Measurements from ENCODE around the gene C11orf86.
"Not testable (repeated sequence)": the region's sequence is repeated elsewhere in the genome, so short reads cannot be mapped to it uniquely, and the experiment has no call there.

The C11orf86 gene

DNA sequence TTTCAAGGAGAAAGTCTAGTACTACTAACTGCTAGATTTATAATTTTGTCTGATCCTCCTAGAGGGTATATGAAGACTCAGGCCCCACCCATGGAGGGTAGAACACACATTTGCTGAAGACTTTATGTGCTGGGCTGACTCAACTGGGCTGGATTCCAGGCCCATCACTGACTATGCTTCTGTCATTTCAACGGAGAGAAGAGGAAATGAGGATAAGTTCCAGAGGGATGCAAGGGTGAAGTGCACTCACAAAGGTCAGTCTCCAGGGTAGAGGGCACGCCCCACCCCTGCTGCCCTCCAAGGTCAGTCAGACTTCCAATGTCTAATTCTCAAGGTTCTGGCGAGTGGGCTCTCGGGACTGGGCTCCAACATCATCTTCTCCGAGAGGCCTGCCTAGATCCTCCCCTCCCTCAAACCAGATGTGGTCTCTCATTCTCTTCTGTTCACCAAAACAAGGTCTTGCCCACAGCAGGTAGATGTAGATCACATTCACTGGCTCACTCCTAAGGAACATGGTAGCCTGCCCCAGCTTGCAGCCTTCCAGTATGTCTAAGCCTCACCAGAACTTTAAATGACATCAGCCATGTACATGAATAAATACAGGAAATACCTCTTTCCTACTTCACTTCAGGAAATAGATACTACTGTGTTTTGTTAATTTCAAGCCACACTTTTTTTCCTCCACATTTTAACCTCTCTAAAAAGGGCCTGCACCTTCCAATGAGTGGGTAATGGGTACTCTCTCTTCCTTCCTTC is 7.3 kb upstream of the C11orf86 start:
- peak; percentile 93 for DNase-seq

DNA sequence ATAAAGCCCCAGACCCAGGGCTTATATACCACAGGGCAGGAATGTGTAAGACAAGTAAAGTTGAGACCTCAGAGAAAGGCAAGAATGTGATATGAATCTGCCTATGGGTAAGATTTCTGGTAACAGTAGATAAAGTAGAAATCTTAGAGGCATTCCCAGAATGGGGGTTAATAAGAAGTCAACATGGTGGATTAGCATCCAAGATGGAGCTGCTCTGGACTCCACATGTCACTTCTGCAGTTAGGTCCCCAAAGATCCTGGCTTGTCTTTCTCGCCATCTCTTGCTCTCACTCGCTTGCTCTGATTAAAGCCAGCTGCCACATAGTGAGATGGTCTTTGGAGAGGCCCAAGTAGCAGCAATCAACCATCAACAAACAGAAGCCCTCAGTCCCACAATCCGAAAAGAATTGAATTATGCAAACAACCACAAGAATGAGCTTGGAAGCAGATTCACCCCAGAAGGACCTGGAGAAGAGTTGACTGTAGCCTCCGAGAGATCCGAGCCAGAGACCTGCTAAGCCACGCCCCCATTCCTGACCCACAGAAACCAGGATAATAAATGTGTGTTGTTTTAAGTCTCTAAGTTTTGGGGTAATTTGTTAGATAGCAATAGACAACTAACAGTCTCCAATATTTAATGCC is 5.4 kb upstream of the C11orf86 start:
- DNase-seq, result peak; percentile 96

DNA sequence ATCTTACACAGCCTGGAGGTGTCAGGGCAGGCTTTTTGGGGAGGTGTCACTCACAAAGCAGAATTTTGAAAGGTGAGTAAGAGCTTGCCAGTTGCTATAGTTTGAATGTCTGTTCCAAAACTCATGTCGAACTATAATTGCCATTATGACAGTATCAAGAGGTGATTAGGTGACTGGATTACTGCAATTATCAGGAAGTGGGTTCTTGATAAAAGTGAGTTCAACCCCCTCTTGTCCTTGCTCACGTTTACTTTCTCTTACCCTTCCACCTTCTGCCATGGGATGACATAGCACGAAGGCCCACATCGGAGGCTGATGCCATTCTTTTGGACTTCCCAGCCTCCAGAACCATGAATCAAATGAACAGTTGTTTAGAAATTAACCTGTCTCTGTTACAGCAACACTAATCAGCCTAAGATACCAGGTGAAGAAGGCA is 4.7 kb upstream of the C11orf86 start:
- DNase-seq, result no peak

DNA sequence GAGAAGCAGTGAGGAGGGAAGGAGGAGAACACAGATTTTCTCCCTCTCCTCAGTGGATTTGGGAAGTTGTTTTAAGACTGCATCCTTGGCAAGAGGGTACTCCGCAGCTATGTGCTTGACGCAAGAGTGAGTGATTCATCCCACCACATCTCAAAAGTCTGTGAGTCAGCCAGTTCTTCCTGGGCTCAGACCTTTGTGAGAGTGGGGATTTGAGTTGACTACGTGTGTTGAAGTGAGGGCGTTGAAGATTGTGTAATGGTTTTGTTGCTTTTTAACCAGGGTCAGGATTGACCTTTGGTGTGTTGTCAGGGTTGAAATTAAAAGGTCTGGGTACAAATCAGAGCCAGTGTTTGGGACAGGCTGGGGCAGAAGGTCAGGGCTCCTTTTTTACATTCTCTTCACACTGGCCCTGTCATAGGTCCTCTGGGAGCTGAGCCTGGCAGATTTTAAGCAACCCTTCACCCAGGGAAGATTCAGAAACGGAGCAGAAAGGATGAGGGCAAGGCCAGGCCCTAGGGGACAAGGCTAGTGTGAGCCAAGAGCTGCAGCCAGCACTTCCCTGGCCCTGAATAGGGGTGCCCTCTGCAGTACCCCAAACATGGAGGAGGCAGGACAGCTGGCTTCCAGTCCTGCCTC is 4.2 kb upstream of the C11orf86 start:
- peak; percentile 100 for DNase-seq

DNA sequence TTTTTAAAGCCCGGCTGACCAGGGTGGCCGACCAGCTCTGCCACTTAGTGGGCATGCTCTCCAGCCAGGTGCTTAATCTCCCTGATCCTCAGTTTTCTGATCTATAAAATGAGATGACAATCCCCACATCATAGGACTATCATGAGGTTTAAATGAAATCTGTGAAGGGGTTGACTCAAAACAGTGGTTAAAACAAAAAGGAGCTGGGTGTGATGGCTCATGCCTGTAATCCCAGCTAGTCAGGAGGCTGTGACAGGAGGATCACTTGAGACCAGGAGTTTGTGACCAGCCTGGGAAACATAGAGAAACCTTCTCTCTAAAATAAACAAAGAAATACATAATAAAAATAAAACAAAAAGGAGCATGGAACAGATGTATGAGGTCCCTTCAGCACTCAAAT is 3.6 kb upstream of the C11orf86 start:
- peak; percentile 27 for DNase-seq

DNA sequence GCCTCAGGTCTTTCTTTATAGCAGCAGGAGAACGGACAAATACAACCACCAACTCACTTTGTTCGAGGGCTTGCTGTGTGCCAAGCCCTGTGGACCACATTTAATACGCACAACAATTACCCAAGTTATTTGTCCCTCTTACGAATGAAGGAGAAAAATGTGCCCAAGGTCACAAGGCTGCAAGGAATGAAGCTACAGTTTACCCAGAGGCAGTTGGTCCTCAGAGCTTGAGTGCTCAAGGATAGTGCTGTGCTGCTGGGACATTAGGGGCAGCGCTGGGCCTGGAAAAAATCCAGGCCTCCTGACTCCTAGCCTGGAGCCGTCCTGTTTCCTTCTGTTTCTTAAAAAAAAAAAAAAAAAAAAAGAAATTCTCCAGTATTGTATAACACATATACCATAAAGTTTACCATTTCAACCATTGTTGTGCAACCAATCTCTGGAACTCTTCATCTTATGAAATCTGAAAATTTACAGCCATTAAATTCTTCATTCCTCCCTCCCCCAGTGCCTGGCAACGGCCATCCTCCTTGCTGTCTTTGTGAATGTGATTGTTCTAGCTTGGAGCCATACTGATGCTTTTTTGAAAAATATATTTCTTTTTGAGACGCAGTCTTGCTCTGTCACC is 1.0 kb upstream of the C11orf86 start:
- peak; percentile 90 for DNase-seq

DNA sequence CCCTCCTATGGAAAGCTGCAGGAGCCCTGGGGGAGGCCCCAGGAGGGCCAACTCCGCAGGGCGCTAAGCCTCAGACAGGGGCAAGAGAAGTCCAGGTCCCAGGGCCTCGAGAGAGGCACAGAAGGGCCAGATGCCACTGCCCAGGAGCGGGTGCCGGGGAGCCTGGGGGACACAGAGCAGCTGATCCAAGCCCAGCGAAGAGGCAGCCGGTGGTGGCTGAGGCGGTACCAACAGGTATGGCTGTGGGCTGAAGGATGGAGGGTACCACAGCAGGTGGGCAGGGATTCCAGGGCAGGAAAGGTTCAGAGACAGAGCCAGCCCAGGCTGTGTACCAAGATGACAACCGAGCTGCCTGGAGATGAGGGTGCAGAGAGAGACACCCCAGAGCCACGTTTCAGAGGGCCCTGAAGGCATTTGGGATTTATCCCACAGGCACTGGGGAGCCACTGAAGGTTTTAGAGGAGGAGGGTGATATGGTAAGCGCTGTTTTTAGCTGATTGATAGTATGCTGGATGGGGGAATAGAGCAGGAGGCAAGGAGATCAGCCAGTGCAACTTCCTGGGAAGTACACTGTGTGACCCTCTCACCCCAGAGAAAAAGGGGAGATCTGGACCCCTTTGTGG is 412 bp downstream of the C11orf86 start:
- no peak for DNase-seq

DNA sequence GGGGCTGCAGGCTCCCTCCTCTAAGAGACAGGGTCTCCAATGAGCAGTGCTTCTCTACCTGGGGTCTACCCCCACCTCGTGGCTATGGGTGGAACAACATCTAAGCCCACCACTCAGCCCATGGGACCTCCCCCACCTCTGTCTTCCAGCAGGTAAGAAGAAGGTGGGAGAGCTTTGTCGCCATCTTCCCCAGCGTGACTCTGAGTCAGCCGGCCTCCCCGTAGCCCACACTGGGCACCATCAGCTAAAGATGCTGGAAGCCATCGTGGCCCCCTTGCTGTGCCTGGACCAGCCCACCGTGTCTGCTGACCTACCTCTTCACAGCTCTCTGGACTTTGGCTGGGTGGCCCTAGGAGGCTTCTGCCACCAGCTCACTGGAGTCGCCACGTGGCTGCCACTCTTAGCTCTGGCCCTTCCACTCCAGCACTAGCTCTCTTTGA is 944 bp downstream of the C11orf86 start:
- peak; percentile 31 for DNase-seq

DNA sequence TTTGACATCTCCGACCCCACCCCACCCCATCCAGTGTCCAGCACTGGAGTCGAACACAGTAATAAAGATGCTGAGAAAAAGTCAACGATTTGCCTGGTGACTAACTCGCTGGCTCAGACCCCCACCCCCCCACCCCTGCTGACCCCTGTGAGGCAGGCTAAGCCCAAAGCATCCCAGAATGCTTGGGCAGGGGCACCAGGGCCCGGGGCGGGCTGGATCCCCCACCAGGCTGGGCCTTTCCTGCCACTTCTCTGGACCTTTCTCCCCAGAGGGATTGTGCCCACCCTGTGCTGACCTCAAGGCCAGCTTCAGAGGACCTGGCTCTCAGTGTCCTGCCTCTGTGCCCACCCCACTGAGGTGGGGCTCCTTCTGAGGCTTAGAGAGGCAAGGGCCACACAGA is 1.8 kb downstream of the C11orf86 start:
- no peak for DNase-seq

DNA sequence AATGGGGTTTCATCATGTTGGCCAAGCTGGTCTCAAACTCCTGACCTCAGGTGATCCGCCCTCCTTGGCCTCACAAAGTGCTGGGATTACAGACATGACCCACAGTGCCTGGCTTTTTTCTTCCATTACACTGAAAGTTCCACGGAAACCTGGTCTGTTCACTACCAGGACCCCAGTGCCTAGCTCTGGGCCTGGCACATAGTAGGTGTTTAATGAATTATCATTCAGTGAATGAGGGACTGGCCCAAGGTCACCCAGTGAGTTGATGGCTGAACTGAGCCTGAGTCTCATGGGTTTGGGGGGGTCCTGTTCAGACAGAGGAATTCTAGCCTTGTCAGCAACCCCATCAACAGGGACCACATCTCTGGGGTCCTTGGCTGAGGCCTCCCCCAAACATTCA is 3.1 kb downstream of the C11orf86 start:
- DNase-seq, result no peak

DNA sequence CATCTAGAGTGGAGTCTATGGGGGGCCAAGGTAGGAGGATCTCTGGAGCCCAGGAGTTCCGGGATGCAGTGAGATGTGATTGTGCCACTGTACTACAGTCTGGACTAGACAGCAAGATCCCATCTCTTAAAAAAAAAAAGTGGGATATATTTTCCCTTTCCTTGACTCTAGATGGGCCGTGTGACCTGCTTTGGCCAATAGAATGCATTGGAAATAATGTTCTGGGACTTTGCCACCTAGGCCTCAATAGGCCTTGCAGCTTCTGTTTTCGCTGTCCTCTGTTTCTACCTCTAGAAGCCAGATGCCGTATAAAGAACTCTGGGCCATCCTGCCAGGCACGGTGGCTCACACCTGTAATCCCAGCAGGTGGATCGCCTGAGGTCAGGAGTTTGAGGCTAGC is 3.6 kb downstream of the C11orf86 start:
- DNase-seq, result no peak

DNA sequence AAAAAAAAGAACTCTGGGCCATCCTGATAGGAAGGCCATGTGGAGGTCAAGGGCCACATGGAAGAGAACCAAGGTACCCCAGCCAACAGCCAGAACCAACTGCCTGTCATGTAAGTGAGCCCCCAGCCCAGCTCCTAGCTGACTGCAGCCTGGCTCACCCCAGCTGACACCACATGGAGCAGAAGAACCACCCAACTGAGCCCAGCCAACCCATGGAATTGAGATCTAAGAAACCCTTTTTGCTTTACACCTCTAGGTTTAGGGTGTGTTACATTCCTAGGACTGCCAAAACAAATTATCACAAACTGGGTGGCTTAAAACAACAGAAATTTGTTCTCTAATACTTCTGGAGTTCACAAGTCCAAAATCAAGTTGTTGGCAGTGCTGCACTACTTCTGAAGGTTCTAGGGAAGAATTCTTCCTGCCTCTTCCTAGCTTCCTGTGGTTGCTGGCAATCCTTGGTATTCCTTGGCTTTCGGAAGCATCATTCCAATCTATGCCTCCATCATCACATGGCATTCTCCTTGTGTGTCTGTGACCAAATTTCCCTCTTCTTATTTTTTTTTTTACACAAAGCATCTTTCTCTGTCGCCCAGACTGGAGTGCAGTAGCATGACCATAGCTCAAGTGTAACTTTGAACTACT is 4.4 kb downstream of the C11orf86 start:
- peak; percentile 57 for DNase-seq

DNA sequence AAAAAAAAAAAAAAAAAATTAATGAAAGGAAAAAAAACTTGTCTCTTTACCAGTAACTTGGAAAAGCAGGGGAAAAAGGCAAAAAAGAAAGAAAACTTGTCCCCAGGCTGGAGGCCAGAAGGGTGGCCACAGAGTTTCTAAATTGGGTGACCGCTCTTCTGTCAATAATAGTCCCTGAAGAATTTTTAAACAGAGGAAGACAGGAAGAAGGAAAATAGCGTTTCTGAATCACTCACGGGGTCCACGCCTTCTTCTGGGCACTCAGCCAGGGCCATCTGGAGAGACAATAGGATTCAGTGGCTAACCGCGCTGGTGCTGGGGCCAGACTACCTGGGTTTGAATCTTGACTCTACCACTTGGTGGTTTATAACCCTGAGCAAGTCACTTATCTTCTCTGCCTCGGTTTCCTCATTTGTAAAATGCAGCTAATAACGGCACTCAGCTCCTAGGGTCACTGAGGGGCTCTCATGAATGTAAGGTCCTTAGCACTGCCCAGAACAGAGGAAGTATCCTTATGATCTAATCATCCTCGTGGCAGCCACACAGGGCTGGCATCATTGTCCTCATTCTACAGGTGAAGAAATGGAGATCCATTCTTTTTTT is 7.0 kb downstream of the C11orf86 start:
- DNase-seq, result peak; percentile 94

DNA sequence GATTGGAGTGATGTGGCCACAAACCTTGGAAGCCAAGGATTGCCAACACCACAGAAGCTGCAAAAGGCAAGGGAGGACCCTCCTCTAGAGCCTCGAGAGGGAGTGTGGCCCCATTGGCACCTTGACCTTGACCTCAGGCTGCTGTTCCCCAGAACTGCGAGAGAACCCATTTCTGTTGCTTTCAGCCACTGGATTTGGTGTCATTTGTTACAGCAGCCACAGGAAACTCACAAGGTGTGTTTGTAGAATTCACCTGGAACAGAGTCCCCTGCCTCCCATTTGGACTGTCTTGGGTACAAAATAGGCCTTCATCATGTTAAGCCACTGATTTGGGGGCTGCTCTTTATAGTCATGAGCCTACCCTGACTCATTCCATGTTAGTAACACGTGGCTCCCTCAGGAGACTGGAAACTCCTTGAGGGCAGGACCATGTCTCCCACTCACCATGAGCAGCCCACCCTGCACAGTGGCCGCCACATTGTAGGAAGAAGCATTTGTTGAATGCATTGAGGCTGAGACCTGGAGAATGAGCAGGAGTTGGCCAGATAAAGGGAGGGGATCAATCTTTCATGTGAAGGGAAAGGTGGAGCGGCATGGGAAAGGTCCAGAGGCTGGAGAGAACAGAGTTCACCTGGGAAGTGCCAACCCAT is 8.3 kb downstream of the C11orf86 start:
- DNase-seq, result no peak

DNA sequence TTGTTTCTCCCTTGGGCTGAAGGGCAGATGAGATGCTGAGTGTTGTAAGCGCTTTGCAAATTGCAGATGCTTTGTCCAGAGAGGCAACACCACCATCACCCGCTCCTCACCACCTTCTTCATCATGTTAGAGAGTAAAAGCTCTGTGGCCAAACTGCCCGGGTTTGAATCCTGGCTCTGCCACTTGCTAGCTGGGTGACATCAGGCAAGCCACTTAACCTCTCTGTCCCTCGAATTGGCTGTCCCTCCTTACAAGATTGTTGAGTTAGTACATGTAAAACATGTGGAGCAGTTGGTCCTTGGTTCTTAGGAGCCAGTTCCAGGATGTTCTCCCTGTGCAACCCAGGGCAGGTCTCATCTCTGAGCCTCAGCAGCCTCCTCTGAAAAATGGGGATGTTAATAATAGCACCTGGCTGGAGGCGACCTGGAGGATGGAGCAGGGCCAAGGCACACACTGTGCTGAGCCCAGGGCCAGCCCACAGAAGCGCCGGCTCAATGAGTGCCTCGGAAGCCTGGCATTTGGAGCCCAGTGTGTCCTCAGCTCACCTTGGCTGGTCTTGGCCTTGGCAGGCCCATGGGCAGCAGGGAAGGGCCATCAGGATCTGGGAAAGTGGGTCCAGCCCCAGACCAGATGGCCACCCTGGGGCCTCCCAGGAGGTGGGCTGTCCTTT is 10.5 kb downstream of the C11orf86 start:
- no peak for DNase-seq

DNA sequence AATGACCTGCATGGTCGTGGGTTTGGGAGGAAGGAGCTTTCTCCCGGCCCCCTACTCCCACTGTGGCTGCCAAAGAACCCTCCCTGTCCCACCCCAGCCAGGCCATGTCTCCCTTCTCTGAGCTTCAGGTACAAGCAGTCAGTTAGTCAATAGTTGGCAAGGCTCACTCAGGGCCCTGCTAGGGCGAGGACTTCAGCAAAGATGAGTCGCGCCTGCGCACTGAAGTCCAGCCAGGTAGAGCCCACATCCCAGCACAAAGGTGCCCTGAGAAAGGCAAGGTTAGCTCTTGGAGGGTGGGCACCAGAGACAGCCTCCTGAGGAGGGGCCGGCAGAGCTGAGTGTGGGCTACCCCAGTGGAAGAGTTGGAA is 11.1 kb downstream of the C11orf86 start:
- DNase-seq, result no peak

DNA sequence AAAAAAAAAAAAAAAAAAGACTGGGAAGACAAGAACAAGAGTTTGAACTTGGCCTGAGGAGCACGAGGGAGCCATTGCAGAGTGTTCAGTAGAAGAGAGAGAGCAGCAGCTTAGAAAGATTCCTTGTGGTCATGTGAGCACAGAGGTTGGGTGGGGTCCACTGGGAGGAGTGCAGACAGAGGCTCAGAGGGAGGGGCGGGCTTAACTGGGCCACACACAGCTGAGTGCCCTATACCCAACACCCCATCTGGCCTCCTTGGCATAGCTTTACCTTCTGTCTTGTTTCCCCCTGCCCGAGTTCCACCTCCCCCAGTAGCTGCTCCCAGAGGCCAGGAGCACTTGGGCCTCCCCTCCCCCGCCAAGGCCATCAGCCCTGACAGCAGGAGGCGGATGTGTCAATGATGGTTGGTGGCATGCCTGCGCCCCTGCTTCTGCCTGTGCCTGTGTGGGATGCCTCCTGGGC is 12.1 kb downstream of the C11orf86 start:
- no peak for DNase-seq

DNA sequence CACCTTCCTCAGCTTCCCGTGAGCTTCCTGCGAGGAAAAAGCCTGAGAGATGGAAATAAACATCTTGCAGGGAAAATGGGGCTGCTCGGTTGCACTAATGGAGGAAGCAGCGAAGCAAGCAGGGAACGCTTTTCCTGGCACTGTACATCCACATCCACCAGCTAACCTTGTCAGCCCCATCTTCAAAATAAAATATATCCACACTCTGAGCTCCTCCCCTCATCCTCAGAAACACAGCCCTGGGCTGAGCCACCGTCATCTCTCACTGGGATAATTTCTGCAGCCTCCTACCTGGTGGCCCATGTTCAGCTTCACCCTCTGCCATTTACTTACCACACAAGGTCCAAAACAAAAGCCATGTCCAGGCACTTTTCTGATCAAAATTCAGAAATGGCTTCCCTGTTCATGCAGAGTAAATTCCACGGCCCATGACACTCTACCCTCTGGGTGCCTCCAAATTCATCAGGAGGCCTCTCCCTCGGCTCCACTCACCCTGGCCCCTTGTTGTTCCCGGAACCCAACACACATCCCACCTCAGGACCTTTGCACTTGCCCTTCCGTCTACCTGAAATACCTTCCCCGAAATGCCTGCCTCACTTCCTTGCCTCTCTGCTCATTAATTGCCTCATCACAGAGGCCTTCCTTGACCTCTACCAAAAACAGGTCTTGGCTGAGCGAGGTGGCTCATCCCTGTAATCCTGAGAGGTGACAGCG is 13.0 kb downstream of the C11orf86 start:
- no peak for DNase-seq

DNA sequence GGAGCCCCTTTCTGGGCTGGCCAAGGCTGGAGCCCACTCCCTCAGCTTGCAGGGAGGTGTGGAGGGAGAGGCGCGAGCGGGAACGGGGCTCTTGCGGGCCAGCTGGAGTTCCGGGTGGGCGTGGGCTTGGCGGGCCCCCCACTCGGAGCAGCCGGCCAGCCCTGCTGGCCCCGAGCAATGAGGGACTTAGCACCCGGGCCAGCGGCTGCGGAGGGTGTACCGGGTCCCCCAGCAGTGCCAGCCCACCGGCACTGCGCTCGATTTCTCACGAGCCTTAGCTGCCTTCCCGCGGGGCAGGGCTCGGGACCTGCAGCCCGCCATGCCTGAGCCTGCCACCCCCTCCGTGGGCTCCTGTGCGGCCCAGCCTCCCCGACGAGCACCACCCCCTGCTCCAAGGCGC is 13.6 kb downstream of the C11orf86 start:
- not testable (repeated sequence) for DNase-seq

DNA sequence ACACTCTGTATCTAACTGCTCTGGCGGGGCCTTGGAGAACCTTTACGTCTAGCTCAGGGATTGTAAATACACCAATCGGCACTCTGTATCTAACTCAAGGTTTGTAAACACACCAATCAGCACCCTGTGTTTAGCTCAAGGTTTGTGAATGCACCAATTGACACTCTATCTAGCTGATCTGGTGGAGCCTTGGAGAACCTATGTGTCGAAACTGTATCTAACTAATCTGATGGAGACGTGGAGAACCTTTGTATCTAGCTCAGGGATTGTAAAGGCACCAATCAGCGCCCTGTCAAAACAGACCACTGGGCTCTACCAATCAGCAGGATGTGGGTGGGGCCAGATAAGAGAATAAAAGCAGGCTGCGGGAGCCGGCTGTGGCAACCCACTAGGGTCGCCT is 14.3 kb downstream of the C11orf86 start:
- not testable (repeated sequence) for DNase-seq
